ENCODE data around the gene CDC25A. TPM values are rescaled to one million over a fixed set of nuclear protein-coding genes. Genes with fewer than 3 reads are reported as not detected.

CDC25A gene
- polyA plus RNA-seq (2013, experiment 1 of 2), result 1.7 TPM
- polyA plus RNA-seq (2013, experiment 2 of 2), result 2.0 TPM

- no peak within 1 kb of the TSS for H2BK12ac ChIP-seq (ENCODE audit: low read length in 2 of 2)
- peak within 1 kb of the TSS; percentile 97 for H3K4me2 ChIP-seq (ENCODE audit: low read length, poor library complexity, severe bottlenecking)
- H4K91ac ChIP-seq (ENCODE audit: low read length), result peak within 1 kb of the TSS; percentile 87
- no peak within 1 kb of the TSS for H2BK5ac ChIP-seq (ENCODE audit: low read depth, low read length, poor library complexity, severe bottlenecking)
- peaks cover 0 to 12% of the 10 kb centered on the region in 2 experiments for H3K36me3 ChIP-seq (ENCODE audit: control insufficient read depth in 1 of 2, insufficient read depth in 2 of 2, low read depth in 1 of 2, low read length in 2 of 2)
- H3K23ac ChIP-seq (ENCODE audit: low read length in 2 of 2), result peak within 1 kb of the TSS in 1 of 2 experiments; percentile 85
- H2AK5ac ChIP-seq (ENCODE audit: low read length, severe bottlenecking), result peak within 1 kb of the TSS; percentile 19
- H3K4me1 ChIP-seq (ENCODE audit: control insufficient read depth, insufficient read depth, low read depth, low read length), result peaks cover 6% of the 10 kb centered on the region
- H3K4me3 ChIP-seq (ENCODE audit: insufficient read depth in 1 of 2, low read depth in 1 of 2, low read length in 2 of 2), result peak within 1 kb of the TSS; percentile 79 to 93
- peak within 1 kb of the TSS; percentile 84 for H3K9ac ChIP-seq (ENCODE audit: low read length)
- peak within 1 kb of the TSS; percentile 99 for H2AFZ ChIP-seq (ENCODE audit: low read depth, low read length)
- H3K27ac ChIP-seq (ENCODE audit: low read length, poor library complexity, severe bottlenecking), result peak within 1 kb of the TSS; percentile 37
- H3K9me3 ChIP-seq (ENCODE audit: control insufficient read depth, low read length), result no peaks in the 10 kb centered on the region
- H2BK120ac ChIP-seq (ENCODE audit: low read depth, low read length), result peak within 1 kb of the TSS; percentile 71
- H3K27me3 ChIP-seq (ENCODE audit: control insufficient read depth in 1 of 2, insufficient read depth in 1 of 2, low read length in 2 of 2), result no peaks in the 10 kb centered on the region
- peak within 1 kb of the TSS; percentile 100 for H4K8ac ChIP-seq (ENCODE audit: low read length)
- H2BK15ac ChIP-seq (ENCODE audit: low read depth, poor library complexity, severe bottlenecking), result no peak within 1 kb of the TSS
- DNase-seq, result peak; percentile 99
- H3K14ac ChIP-seq (ENCODE audit: low read length in 2 of 2), result no peak within 1 kb of the TSS
- H3K18ac ChIP-seq (ENCODE audit: low read depth in 1 of 2, low read length in 2 of 2), result peak within 1 kb of the TSS in 1 of 2 experiments; percentile 92
- peaks cover 12% of the 10 kb centered on the region for H3K79me1 ChIP-seq (replicated peaks; ENCODE audit: low read length, poor library complexity, severe bottlenecking)
- WGBS, result 10% methylated on average over 44 of the region's 44 CpGs
- H3K4ac ChIP-seq (ENCODE audit: low read depth in 1 of 2, low read length in 2 of 2), result peak within 1 kb of the TSS; percentile 60 to 75
These were observed at the start of gene CDC25A for GRCh38 chr3:48188266-48189201. CDC25A (minus strand) TSS chr3:48188417; CDS start chr3:48187947, 470 bp downstream.

DNA sequence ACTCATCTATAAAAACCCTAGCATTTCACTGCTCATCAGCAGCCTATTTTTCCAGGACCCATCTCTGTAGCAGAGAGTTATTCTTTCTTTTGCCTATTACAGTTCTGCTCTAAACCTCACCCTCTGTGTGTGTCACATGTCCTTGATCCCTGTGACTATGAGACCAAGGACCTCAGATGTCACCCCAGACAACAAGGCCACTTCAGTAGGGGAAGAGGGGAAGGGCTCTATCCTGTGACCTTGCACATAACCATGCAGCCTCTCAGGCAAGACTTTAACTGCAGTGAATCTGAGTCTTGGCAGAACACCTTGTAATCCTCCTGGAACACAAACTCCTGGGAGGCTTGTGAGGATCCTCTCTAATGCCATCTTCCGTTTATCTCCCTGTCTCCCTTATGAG lies 48.3 kb upstream of the CDC25A start:
- Histone ChIP-seq H2BK5ac (ENCODE audit: low read depth, low read length, poor library complexity, severe bottlenecking) (no peak overlapping the region), H3K4me1 (ENCODE audit: control insufficient read depth, insufficient read depth, low read depth, low read length) (no peaks in the 10 kb centered on the region), H3K36me3 (ENCODE audit: control insufficient read depth in 1 of 2, insufficient read depth in 2 of 2, low read depth in 1 of 2, low read length in 2 of 2) (no peaks in the 10 kb centered on the region), H2AFZ (ENCODE audit: low read depth, low read length) (no peak overlapping the region), H4K91ac (ENCODE audit: low read length) (no peak overlapping the region), H2BK15ac (ENCODE audit: low read depth, poor library complexity, severe bottlenecking) (no peak overlapping the region), H2AK5ac (ENCODE audit: low read length, severe bottlenecking) (no peak overlapping the region), H3K79me1 (replicated peaks; ENCODE audit: low read length, poor library complexity, severe bottlenecking) (peaks cover 2% of the 10 kb centered on the region), H3K27me3 (ENCODE audit: control insufficient read depth in 1 of 2, insufficient read depth in 1 of 2, low read length in 2 of 2) (peaks cover 0 to 3% of the 10 kb centered on the region in 2 experiments), H3K4me2 (ENCODE audit: low read length, poor library complexity, severe bottlenecking) (no peak overlapping the region), H3K27ac (ENCODE audit: low read length, poor library complexity, severe bottlenecking) (no peak overlapping the region), H3K4me3 (ENCODE audit: insufficient read depth in 1 of 2, low read depth in 1 of 2, low read length in 2 of 2) (no peak overlapping the region), H4K8ac (ENCODE audit: low read length) (no peak overlapping the region), H2BK120ac (ENCODE audit: low read depth, low read length) (no peak overlapping the region), H3K23ac (ENCODE audit: low read length in 2 of 2) (no peak overlapping the region), H3K9ac (ENCODE audit: low read length) (peak overlapping the region; percentile 4), H3K14ac (ENCODE audit: low read length in 2 of 2) (no peak overlapping the region), H2BK12ac (ENCODE audit: low read length in 2 of 2) (no peak overlapping the region), H3K9me3 (ENCODE audit: control insufficient read depth, low read length) (no peaks in the 10 kb centered on the region), H3K4ac (ENCODE audit: low read depth in 1 of 2, low read length in 2 of 2) (no peak overlapping the region), H3K18ac (ENCODE audit: low read depth in 1 of 2, low read length in 2 of 2) (no peak overlapping the region)
- DNase-seq, result no peak
- 71% methylated on average over 1 of the region's 1 CpG for WGBS

DNA sequence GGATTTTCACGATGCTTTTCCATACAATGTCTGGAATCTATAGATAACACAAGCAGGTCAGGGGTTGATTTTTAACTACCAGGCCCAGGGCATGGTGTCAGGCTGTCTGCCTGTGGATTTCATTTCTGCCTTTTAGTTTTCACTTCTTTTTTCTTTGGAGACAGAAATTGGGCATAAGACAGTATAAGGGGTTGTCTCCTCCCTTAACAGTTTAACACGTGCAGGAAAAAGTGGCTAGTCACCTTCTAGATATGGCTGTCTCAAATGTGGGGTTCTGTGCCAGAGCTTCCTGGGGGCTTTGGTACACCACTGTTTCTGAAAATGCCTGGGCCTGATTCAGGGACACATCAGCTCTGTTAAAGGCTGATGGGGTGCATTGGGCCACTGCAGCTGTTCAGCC lies 45.3 kb upstream of the CDC25A start:
- no peaks in the 10 kb centered on the region for H3K36me3 ChIP-seq (ENCODE audit: control insufficient read depth in 1 of 2, insufficient read depth in 2 of 2, low read depth in 1 of 2, low read length in 2 of 2)
- H3K4me3 ChIP-seq (ENCODE audit: insufficient read depth in 1 of 2, low read depth in 1 of 2, low read length in 2 of 2), result no peak overlapping the region
- no peak overlapping the region for H4K91ac ChIP-seq (ENCODE audit: low read length)
- H3K23ac ChIP-seq (ENCODE audit: low read length in 2 of 2), result no peak overlapping the region
- no peaks in the 10 kb centered on the region for H3K79me1 ChIP-seq (replicated peaks; ENCODE audit: low read length, poor library complexity, severe bottlenecking)
- WGBS, result 95% methylated on average over 2 of the region's 2 CpGs
- H3K4ac ChIP-seq (ENCODE audit: low read depth in 1 of 2, low read length in 2 of 2), result no peak overlapping the region
- no peak overlapping the region for H3K14ac ChIP-seq (ENCODE audit: low read length in 2 of 2)
- H3K27ac ChIP-seq (ENCODE audit: low read length, poor library complexity, severe bottlenecking), result no peak overlapping the region
- H3K9ac ChIP-seq (ENCODE audit: low read length), result no peak overlapping the region
- H2AFZ ChIP-seq (ENCODE audit: low read depth, low read length), result no peak overlapping the region
- no peak overlapping the region for H2BK120ac ChIP-seq (ENCODE audit: low read depth, low read length)
- H2BK15ac ChIP-seq (ENCODE audit: low read depth, poor library complexity, severe bottlenecking), result no peak overlapping the region
- no peak overlapping the region for H2AK5ac ChIP-seq (ENCODE audit: low read length, severe bottlenecking)
- no peak overlapping the region for H3K18ac ChIP-seq (ENCODE audit: low read depth in 1 of 2, low read length in 2 of 2)
- no peaks in the 10 kb centered on the region for H3K4me1 ChIP-seq (ENCODE audit: control insufficient read depth, insufficient read depth, low read depth, low read length)
- DNase-seq, result no peak
- H3K9me3 ChIP-seq (ENCODE audit: control insufficient read depth, low read length), result no peaks in the 10 kb centered on the region
- H4K8ac ChIP-seq (ENCODE audit: low read length), result no peak overlapping the region
- no peak overlapping the region for H2BK5ac ChIP-seq (ENCODE audit: low read depth, low read length, poor library complexity, severe bottlenecking)
- no peak overlapping the region for H3K4me2 ChIP-seq (ENCODE audit: low read length, poor library complexity, severe bottlenecking)
- H2BK12ac ChIP-seq (ENCODE audit: low read length in 2 of 2), result no peak overlapping the region
- H3K27me3 ChIP-seq (ENCODE audit: control insufficient read depth in 1 of 2, insufficient read depth in 1 of 2, low read length in 2 of 2), result peaks cover 0 to 3% of the 10 kb centered on the region in 2 experiments

GRCh38 chr3:48232734-48233133 lies 44.5 kb upstream of the CDC25A start:
- Histone ChIP-seq H2AK5ac (ENCODE audit: low read length, severe bottlenecking) (no peak overlapping the region), H3K18ac (ENCODE audit: low read depth in 1 of 2, low read length in 2 of 2) (no peak overlapping the region), H3K9ac (ENCODE audit: low read length) (peak overlapping the region; percentile 35), H3K27ac (ENCODE audit: low read length, poor library complexity, severe bottlenecking) (no peak overlapping the region), H3K4me1 (ENCODE audit: control insufficient read depth, insufficient read depth, low read depth, low read length) (no peaks in the 10 kb centered on the region), H3K4me3 (ENCODE audit: insufficient read depth in 1 of 2, low read depth in 1 of 2, low read length in 2 of 2) (no peak overlapping the region), H3K27me3 (ENCODE audit: control insufficient read depth in 1 of 2, insufficient read depth in 1 of 2, low read length in 2 of 2) (peaks cover 0 to 3% of the 10 kb centered on the region in 2 experiments), H2AFZ (ENCODE audit: low read depth, low read length) (no peak overlapping the region), H2BK15ac (ENCODE audit: low read depth, poor library complexity, severe bottlenecking) (no peak overlapping the region), H4K91ac (ENCODE audit: low read length) (no peak overlapping the region), H3K4me2 (ENCODE audit: low read length, poor library complexity, severe bottlenecking) (no peak overlapping the region), H3K23ac (ENCODE audit: low read length in 2 of 2) (no peak overlapping the region), H2BK12ac (ENCODE audit: low read length in 2 of 2) (no peak overlapping the region), H4K8ac (ENCODE audit: low read length) (peak overlapping the region; percentile 66), H3K14ac (ENCODE audit: low read length in 2 of 2) (no peak overlapping the region), H2BK5ac (ENCODE audit: low read depth, low read length, poor library complexity, severe bottlenecking) (no peak overlapping the region), H2BK120ac (ENCODE audit: low read depth, low read length) (no peak overlapping the region), H3K9me3 (ENCODE audit: control insufficient read depth, low read length) (no peaks in the 10 kb centered on the region), H3K4ac (ENCODE audit: low read depth in 1 of 2, low read length in 2 of 2) (no peak overlapping the region), H3K79me1 (replicated peaks; ENCODE audit: low read length, poor library complexity, severe bottlenecking) (no peaks in the 10 kb centered on the region), H3K36me3 (ENCODE audit: control insufficient read depth in 1 of 2, insufficient read depth in 2 of 2, low read depth in 1 of 2, low read length in 2 of 2) (no peaks in the 10 kb centered on the region)
- 71% methylated on average over 5 of the region's 6 CpGs for WGBS
- peak; percentile 61 for DNase-seq
